H9 (cell line): ENCODE measurements around the gene RABGAP1L. TPM values are rescaled to one million over a fixed set of nuclear protein-coding genes. Genes with fewer than 3 reads are reported as not detected.

Source experiments
- DNase-seq: peaks from one replicate; pipeline ENCODE4 v3.0.0-alpha.2; 2017
- H2AFZ ChIP-seq: one replicate; pipeline ENCODE4 v1.6.1; 2013; ENCODE audit warnings: mild to moderate bottlenecking, low read length, control low read depth, moderate library complexity
- H2AK5ac ChIP-seq: 2 replicates; pipeline ENCODE4 v1.6.1; 2013; ENCODE audit warnings: low read length, control low read depth, mixed read lengths; ENCODE audit not compliant: insufficient read length
- H2BK120ac ChIP-seq: one replicate; pipeline ENCODE4 v1.6.1; 2013; ENCODE audit warnings: low read depth, mild to moderate bottlenecking, low read length, control low read depth, inconsistent platforms; ENCODE audit not compliant: poor library complexity, severe bottlenecking
- H2BK12ac ChIP-seq: 2 replicates; pipeline ENCODE4 v1.6.1; 2013; ENCODE audit warnings: low read length, control low read depth, mixed read lengths, low read depth; ENCODE audit not compliant: insufficient read length
- H2BK15ac ChIP-seq: 2 replicates; pipeline ENCODE4 v1.6.1; 2013; ENCODE audit warnings: low read depth, low read length, control low read depth
- H2BK20ac ChIP-seq: one replicate; pipeline ENCODE4 v1.6.1; 2013; ENCODE audit warnings: low read depth, mild to moderate bottlenecking, low read length, control low read depth, inconsistent platforms; ENCODE audit not compliant: poor library complexity, severe bottlenecking
- H2BK5ac ChIP-seq: 2 replicates; pipeline ENCODE4 v1.6.1; 2013; ENCODE audit warnings: low read length, control low read depth, mixed read lengths; ENCODE audit not compliant: insufficient read length
- H3K14ac ChIP-seq: 2 replicates; pipeline ENCODE4 v1.6.1; 2013; ENCODE audit warnings: low read length, control low read depth; ENCODE audit not compliant: insufficient read depth
- H3K18ac ChIP-seq: 2 replicates; pipeline ENCODE4 v1.6.1; 2013; ENCODE audit warnings: low read depth, mild to moderate bottlenecking, mixed read lengths, low read length, control low read depth; ENCODE audit not compliant: insufficient read length
- H3K23ac ChIP-seq: 2 replicates; pipeline ENCODE4 v1.6.1; 2013; ENCODE audit warnings: low read length, control low read depth, mixed read lengths, low read depth; ENCODE audit not compliant: insufficient read length
- H3K23me2 ChIP-seq: 2 replicates; pipeline ENCODE4 v1.6.1; 2013; ENCODE audit warnings: low read depth, mild to moderate bottlenecking, mixed read lengths, low read length, control low read depth; ENCODE audit not compliant: insufficient read length, poor library complexity, severe bottlenecking
- H3K27ac ChIP-seq: 2 replicates; pipeline ENCODE4 v1.5.1; 2013; ENCODE audit warnings: low read length, control low read depth, mixed read lengths, low read depth; ENCODE audit not compliant: insufficient read length
- H3K27me3 ChIP-seq: 2 replicates; pipeline ENCODE4 v1.6.1; 2013; ENCODE audit warnings: low read length, control low read depth, inconsistent platforms; ENCODE audit not compliant: insufficient read depth
- H3K4ac ChIP-seq: 2 replicates; pipeline ENCODE4 v1.6.1; 2013; ENCODE audit warnings: low read depth, mild to moderate bottlenecking, control low read depth, inconsistent platforms, low read length, moderate library complexity
- H3K4me1 ChIP-seq: 2 replicates; pipeline ENCODE4 v1.6.1; 2013; ENCODE audit warnings: low read length, control low read depth, inconsistent platforms; ENCODE audit not compliant: insufficient read depth
- H3K4me2 ChIP-seq: 2 replicates; pipeline ENCODE4 v1.6.1; 2013; ENCODE audit warnings: low read length, control low read depth, mixed read lengths; ENCODE audit not compliant: insufficient read length, insufficient read depth
- H3K56ac ChIP-seq: 2 replicates; pipeline ENCODE4 v1.6.1; 2013; ENCODE audit warnings: low read depth, mild to moderate bottlenecking, mixed read lengths, low read length, control low read depth; ENCODE audit not compliant: insufficient read length
- H3K79me1 ChIP-seq: 2 replicates; pipeline ENCODE4 v1.6.1; 2013; ENCODE audit warnings: low read depth, mild to moderate bottlenecking, moderate library complexity, low read length, control low read depth, inconsistent platforms; ENCODE audit not compliant: insufficient read depth, poor library complexity, severe bottlenecking
- H3K79me2 ChIP-seq: 2 replicates; pipeline ENCODE4 v1.6.1; 2013; ENCODE audit warnings: low read length, control low read depth, inconsistent platforms; ENCODE audit not compliant: insufficient read depth
- H3K9ac ChIP-seq: 2 replicates; pipeline ENCODE4 v1.6.1; 2013; ENCODE audit warnings: low read length, control low read depth, mixed read lengths; ENCODE audit not compliant: insufficient read length; ENCODE audit errors: extremely low read depth
- H3K9me3 ChIP-seq: one replicate; pipeline ENCODE4 v1.6.1; 2013; ENCODE audit warnings: low read depth, low read length, inconsistent platforms; ENCODE audit not compliant: control insufficient read depth
- H3T11ph ChIP-seq: one replicate; pipeline ENCODE4 v1.6.1; 2013; ENCODE audit warnings: mild to moderate bottlenecking, low read length, control low read depth, inconsistent platforms
- H4K20me1 ChIP-seq: one replicate; pipeline ENCODE4 v1.6.1; 2013; ENCODE audit not compliant: control insufficient read depth, insufficient read length, insufficient read depth
- H4K5ac ChIP-seq: 2 replicates; pipeline ENCODE4 v1.6.1; 2013; ENCODE audit warnings: low read depth, mild to moderate bottlenecking, mixed read lengths, low read length, control low read depth; ENCODE audit not compliant: insufficient read length
- H4K8ac ChIP-seq: replicated peaks from 2 replicates; pipeline ENCODE4 v1.6.1; 2013; ENCODE audit warnings: low read length, control low read depth, mixed read lengths, low read depth; ENCODE audit not compliant: insufficient read length
- H4K91ac ChIP-seq: 2 replicates; pipeline ENCODE4 v1.6.1; 2013; ENCODE audit warnings: low read depth, mild to moderate bottlenecking, moderate library complexity, mixed read lengths, low read length, control low read depth; ENCODE audit not compliant: insufficient read length
- H3K27ac Mint-ChIP-seq, 3 experiments: 2 replicates in 2 of 3; 3 replicates in 1 of 3; pipeline ENCODE4 v1.8.0; 2020 to 2021; ENCODE audit warnings: mixed read lengths in 3 of 3, mild to moderate bottlenecking in 1 of 3, moderate library complexity in 1 of 3
- H3K27me3 Mint-ChIP-seq: 2 replicates; pipeline ENCODE4 v1.8.0; 2021; ENCODE audit warnings: low read depth, mild to moderate bottlenecking, moderate library complexity, mixed read lengths
- H3K36me3 Mint-ChIP-seq, 3 experiments: 2 replicates in 2 of 3; 3 replicates in 1 of 3; pipeline ENCODE4 v1.8.0; 2020 to 2021; ENCODE audit warnings: low read depth in 3 of 3, mixed read lengths in 3 of 3; ENCODE audit not compliant: insufficient read depth in 1 of 3
- H3K4me1 Mint-ChIP-seq, 2 experiments: 2 replicates each; pipeline ENCODE4 v1.8.0; 2020; ENCODE audit warnings: mixed read lengths in 2 of 2
- H3K4me3 Mint-ChIP-seq, 2 experiments: 2 replicates in 1 of 2; 3 replicates in 1 of 2; pipeline ENCODE4 v1.8.0; 2020 to 2021; ENCODE audit warnings: mild to moderate bottlenecking in 2 of 2, mixed read lengths in 2 of 2, moderate library complexity in 1 of 2
- H3K9me3 Mint-ChIP-seq, 2 experiments: 2 replicates in 1 of 2; 3 replicates in 1 of 2; pipeline ENCODE4 v1.8.0; 2020; ENCODE audit warnings: mild to moderate bottlenecking in 2 of 2, mixed read lengths in 2 of 2, moderate library complexity in 1 of 2
- CTCF ChIP-seq: fragments of 200-600 bp; sonication (generic); conservative IDR thresholded peaks from 3 replicates; pipeline ENCODE4 v1.8.0; 2021; ENCODE audit warnings: antibody characterized with exemption, mild to moderate bottlenecking
- WGBS: extraction: QIAGEN DNeasy Blood & Tissue Kit; methylation state at CpG from one replicate; pipeline ENCODE4 v1.1.7; 2013; ENCODE audit warnings: missing lambda C conversion rate, low lambda C conversion rate, mixed read lengths; ENCODE audit not compliant: insufficient read length; ENCODE audit errors: extremely low coverage; 5-methylcytosine and 5-hydroxymethylcytosine counted together
- total RNA-seq: library from RNA; stranded (reverse); gene quantifications from 2 replicates; pipeline ENCODE4 v1.2.1, GENCODE V29; 2021

RABGAP1L gene
- total RNA-seq, 1 experiment from 2014 or later, result 147 TPM

- peak overlapping the region; percentile 43 for H3T11ph ChIP-seq
- H2BK20ac ChIP-seq, result no peak overlapping the region
- no peak overlapping the region for H3K27ac Mint-ChIP-seq
- peak overlapping the region; percentile 71 for H3K56ac ChIP-seq
- peak overlapping the region; percentile 80 for H3K4me2 ChIP-seq
- no CpG with 5 or more reads among the region's 58 CpGs for WGBS
- no peak overlapping the region for H2AK5ac ChIP-seq
- H3K9ac ChIP-seq, result peak overlapping the region; percentile 93
- no peaks in the 10 kb centered on the region for H4K20me1 ChIP-seq
- peak overlapping the region; percentile 91 for H3K18ac ChIP-seq
- no peaks in the 10 kb centered on the region for H3K9me3 ChIP-seq
- H3K4ac ChIP-seq, result no peak overlapping the region; the same call in 1 of the 2 replicates
- H3K4me3 Mint-ChIP-seq, result no peak overlapping the region
- no peak overlapping the region for H3K23ac ChIP-seq
- H3K27me3 Mint-ChIP-seq, result no peaks in the 10 kb centered on the region
- peak overlapping the region; percentile 42 for H2BK120ac ChIP-seq
- no peaks in the 10 kb centered on the region for H3K27me3 ChIP-seq
- H2AFZ ChIP-seq, result no peak overlapping the region
- peak overlapping the region; percentile 89 for H3K27ac ChIP-seq
- peak overlapping the region; percentile 80 for H2BK5ac ChIP-seq
- H4K91ac ChIP-seq, result no peak overlapping the region
- peaks cover 5% of the 10 kb centered on the region for H3K23me2 ChIP-seq
- peak; percentile 97 for DNase-seq
- H3K9me3 Mint-ChIP-seq, result no peaks in the 10 kb centered on the region
- H3K79me2 ChIP-seq, result peaks cover 30% of the 10 kb centered on the region; the same call in 1 of the 2 replicates
- H4K8ac ChIP-seq, result no peak overlapping the region
- no peaks in the 10 kb centered on the region for H3K4me1 ChIP-seq
- TF ChIP-seq CTCF, result no peak
- H4K5ac ChIP-seq, result peak overlapping the region; percentile 88
- H2BK12ac ChIP-seq, result no peak overlapping the region
- peak overlapping the region; percentile 91 for H3K14ac ChIP-seq
- H2BK15ac ChIP-seq, result no peak overlapping the region
- peaks cover 2 to 8% (median 6%) of the 10 kb centered on the region in 3 experiments; a peak in 6 of 7 replicates for H3K36me3 Mint-ChIP-seq
- no peaks in the 10 kb centered on the region for H3K79me1 ChIP-seq
- H3K4me1 Mint-ChIP-seq, result peaks cover 30 to 31% of the 10 kb centered on the region in 2 experiments
Measured at GRCh38 chr1:174999216-174999935, 840.1 kb downstream of the RABGAP1L start.
